ENCODE measurements around the gene ETV6.
"Not testable (repeated sequence)": the region's sequence is repeated elsewhere in the genome, so short reads cannot be mapped to it uniquely, and the experiment has no call there.

- TF ChIP-seq CTCF, EP300, POLR2AphosphoS5, POLR2A (IDR thresholded peaks at IDR 0.05): not testable (repeated sequence)
Measured at GRCh38 chr12:11631881-11632280, 17.6 kb upstream of the ETV6 start.

All from upper lobe of left lung (tissue), 4 donors.